HG03066 (cell line): Measurements from ENCODE around the gene UBASH3A.

ENCODE experiments used
- ATAC-seq: cut with Tn5 transposase; IDR thresholded peaks from one replicate; pipeline ENCODE4 v1.9.1; 2021; ENCODE audit warnings: low read depth; ENCODE audit not compliant: unreplicated experiment

Gene UBASH3A

DNA sequence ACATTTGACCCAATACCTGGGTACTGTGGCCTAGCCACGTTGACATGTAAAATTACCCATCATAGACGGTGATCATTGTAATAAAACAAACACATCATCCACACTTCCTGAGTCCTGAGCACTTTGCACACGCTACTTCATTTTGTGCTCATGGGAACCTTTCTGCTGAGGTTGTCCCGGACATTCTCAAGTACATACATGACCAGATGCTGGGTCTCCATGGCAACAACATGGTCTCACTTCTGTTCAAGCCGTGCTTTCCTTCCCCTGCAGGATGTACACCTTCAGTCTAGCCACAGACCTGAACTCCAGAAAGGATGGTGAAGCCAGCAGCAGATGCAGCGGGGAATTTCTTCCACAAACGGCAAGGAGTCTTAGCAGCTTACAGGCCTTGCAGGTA lies 22.7 kb downstream of the UBASH3A start:
- ATAC-seq: no peak

GRCh38 chr21:42426876-42427480 lies 23.3 kb downstream of the UBASH3A start:
- ATAC-seq: no peak

DNA sequence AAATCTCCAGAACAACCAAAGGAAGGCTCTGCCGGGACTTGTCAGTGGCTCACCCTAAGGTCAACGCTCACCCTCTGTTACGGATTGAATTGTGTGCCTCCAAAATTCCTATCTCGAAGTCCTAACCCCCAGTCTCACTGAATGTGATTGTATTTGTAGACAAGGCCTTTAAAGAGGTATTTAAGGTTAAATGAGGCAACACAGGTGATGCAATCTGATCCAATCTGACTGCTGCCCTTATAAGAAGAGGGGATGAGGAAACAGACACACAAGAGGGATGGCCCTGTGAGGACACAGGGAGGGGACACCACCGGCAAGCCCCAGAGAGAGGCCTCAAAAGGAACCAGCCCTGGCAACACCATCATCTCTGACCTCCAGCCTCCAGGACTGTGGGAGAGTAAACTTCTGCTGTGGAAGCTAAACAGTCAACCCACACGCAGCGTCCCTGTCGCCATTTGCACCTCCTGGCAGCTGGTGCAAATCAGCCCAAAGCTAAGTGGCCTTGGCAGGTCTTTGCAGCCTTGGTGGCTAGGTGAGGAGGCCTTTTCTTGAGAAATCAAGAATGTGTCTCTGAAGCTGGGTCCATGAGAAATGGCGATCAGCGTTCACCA lies 24.2 kb downstream of the UBASH3A start:
- ATAC-seq: no peak

- no peak for ATAC-seq
Measured at GRCh38 chr21:42429021-42429420, 25.3 kb downstream of the UBASH3A start.

DNA sequence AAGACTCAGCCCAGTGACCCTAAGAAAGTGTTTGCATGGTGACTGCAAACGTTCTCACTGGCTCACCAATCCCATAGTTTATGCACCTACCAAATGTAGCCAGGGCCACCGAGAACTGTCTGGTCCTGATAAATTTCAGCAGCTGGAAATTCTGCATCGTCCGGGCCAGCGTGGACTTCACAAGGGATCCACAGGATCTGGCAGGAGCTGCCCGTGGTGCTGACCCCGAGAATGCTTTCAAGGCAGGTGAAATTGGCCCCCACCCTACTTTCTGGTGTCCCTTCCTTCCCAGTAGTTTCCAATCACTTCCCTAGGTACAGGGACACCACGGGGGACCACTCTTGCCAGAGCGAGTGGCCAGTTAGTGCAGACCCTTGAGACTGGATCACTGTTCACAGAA lies 26.2 kb downstream of the UBASH3A start:
- ATAC-seq: no peak

DNA sequence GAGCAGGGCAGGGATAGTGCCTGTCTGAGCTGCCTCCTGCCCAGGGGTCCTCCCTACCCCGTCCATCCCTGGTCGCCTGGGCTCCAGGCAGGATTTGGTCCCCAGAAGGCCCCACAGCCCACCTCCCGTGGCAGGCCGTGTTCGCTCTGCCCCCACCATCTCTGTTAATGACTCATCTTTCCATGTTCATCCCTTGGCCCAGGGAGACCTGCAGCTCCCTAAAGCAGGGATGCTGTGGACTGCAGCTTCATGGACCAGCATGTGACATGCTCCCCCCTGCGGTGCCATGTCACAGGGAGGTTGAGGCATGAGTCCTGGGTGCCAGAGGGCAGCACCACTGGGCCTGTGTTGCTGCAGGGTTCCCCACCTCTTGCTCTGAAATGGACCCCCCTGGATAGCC lies 26.8 kb downstream of the UBASH3A start:
- ATAC-seq: no peak

DNA sequence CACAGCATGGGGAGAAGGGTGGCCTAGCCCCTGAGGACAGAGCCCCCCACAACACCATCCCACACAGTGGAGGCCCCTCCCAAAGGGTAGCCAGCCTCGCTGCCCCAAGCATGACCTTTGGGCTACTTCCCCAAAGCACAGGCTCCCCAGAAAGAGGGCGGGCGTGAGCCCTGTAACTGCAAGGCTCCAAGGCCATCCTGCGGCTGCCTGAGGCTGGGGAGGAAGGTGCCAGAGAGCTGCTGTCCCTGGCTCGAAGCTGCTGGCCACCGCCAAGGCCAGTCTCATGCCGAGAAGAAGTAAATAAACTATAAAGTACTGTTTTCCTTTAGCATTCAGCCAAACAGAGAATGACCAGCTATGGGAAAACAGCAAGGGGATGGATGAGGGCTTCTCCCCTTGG lies 27.5 kb downstream of the UBASH3A start:
- no peak for ATAC-seq

- no peak for ATAC-seq
Measured at GRCh38 chr21:42432695-42433094, 29.0 kb downstream of the UBASH3A start.

- no peak for ATAC-seq
Measured at GRCh38 chr21:42433946-42434551, 30.3 kb downstream of the UBASH3A start.

- ATAC-seq: no peak
Measured at GRCh38 chr21:42434884-42435283, 31.2 kb downstream of the UBASH3A start.

DNA sequence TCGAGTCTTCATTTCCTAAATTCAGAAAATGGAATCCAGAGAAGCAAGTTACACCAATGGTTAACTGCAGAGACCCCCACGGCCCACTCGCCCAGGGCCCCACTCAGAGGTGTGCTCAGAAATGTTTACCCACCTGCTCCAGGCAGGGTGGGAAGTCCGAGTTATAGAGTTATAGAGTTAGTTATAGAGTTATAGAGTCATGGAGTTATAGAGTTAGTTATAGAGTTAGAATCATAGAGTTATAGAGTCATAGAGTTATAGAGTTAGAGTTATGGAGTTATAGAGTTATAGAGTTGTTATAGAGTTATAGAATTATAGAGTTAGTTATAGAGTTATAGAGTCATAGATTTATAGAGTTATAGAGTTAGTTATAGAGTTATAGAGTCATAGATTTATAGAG lies 31.7 kb downstream of the UBASH3A start:
- no peak for ATAC-seq

DNA sequence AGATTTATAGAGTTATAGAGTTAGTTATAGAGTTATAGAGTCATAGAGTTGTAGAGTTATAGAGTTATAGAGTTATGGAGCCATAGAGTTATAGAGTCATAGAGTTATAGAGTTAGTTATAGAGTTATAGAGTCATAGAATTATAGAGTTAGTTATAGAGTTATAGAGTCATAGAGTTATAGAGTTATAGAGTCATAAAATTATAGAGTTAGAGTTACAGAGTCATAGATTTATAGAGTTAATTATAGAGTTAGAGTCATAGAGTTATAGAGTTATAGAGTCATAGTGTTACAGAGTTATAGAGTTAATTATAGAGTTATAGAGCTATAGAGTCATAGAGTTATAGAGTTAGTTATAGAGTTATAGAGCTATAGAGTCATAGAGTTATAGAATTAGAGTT lies 32.1 kb downstream of the UBASH3A start:
- ATAC-seq: no peak

GRCh38 chr21:42436914-42437313 lies 33.2 kb downstream of the UBASH3A start:
- no peak for ATAC-seq

DNA sequence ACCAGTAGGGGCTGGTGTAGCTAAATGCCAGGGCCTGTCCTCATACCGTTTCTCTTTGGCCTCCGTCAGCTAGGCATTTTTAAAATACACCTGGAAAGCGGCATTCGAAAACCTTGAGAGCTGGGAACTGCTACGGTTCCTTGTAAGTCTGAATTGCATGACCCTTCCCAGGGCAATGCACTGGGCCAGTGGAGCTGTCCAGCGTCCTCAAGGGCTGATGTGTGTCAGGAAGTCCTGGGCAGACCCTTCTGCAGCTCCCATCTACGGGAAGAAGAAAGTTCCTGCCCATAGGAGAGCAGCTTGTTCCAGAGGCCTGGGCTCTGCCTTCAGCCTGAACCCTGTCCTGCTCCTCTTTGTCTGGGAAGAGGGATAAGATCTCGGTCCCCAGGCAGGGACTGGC lies 34.1 kb downstream of the UBASH3A start:
- no peak for ATAC-seq

- no peak for ATAC-seq
Measured at GRCh38 chr21:42438316-42439205, 34.9 kb downstream of the UBASH3A start.

GRCh38 chr21:42439284-42440186 lies 35.8 kb downstream of the UBASH3A start:
- no peak for ATAC-seq

DNA sequence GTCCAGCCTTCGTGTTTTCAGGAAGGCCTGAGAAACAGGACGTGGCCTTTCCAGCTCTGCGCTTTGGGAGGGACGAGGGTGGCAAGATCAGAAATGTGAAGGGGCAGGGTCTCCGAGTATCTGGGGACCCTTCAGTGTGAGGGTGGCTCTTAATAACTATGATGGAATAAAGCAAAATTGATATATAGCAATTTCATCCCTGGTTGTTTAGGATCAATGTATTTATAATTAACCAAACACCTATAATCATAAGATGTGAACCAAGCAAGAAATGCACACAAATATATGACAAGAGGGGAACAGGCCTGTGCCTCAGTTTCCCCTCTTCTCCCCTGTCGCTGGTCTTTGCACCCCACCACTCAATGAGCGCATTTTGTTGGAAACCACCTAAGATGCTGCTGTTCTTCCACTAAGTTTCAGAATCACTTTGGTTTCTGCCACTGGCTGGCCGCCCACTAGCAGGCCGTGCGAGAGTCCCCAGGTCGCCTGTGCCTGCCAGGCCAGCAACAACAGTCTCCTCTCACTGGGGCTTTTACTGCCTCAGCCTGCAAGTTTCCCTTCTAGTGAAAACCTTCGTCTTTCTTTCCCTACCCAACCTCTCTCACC lies 36.6 kb downstream of the UBASH3A start:
- ATAC-seq: peak; percentile 65

DNA sequence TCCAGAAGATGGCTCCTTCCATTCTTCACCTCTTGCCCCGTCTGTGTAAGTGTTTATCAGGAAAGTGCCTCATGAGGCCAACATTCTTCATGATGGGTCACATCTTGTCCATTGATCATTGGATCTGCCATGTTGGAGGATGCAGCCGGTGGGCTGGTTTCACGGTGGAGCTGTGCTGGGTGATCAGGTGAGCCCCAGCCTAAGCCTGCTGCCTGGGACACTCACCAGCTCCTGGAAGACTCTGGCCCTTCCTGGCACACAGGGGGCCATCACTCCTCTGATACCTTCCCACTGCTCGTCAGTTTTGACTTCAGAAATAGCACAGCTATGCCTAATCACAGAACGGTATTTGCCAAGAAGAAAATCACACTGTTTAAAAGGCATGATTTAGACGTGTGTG lies 38.3 kb downstream of the UBASH3A start:
- ATAC-seq: no peak

GRCh38 chr21:42443181-42443785 lies 39.6 kb downstream of the UBASH3A start:
- ATAC-seq: no peak
